ENCODE data around the gene MYPN.
"Not testable (repeated sequence)": the region's sequence is repeated elsewhere in the genome, so short reads cannot be mapped to it uniquely, and the experiment has no call there.

Gene MYPN

GRCh38 chr10:68171539-68172080, 62.3 kb downstream of the MYPN start:
- no peak for DNase-seq (ENCODE audit: low read depth)

DNA sequence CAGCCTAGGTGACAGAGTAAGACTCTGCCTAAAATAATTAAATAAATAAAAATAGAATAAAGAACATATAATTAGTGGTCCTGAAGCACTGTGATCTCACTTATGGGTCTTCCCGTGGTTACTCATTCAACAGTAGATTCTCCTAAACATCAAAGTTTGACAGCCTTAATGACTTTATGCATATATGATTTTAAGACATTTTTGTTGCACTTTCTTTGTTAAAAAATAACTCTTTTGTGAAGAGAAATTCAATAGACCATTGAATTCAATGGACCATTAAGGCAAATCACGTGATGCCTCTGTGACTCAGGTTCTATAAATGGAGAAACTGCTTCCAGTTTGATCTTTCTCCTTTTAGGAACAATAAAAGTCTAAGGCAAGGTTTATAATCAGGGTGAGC, 63.0 kb downstream of the MYPN start:
- no peak for DNase-seq (ENCODE audit: low read depth)

DNA sequence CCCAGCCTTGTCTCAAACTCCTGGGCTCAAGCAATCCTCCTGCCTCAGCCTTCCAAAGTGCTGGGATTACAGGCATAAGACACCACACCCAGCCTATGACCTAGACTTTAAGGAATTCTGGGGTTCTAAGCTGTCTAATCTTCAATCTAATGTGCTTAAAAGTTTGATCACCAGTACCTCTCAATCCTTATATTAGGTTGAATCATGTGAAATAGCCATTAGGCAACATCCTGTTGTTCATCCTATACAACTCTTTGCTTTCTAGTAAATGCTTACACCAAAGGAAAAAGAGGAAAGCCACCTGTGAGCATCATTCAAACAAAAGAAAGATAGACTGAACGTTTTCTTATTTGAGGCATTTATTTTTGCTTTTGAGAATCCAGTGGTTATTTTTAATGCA, 66.7 kb downstream of the MYPN start:
- no peak for DNase-seq (ENCODE audit: low read depth)

DNA sequence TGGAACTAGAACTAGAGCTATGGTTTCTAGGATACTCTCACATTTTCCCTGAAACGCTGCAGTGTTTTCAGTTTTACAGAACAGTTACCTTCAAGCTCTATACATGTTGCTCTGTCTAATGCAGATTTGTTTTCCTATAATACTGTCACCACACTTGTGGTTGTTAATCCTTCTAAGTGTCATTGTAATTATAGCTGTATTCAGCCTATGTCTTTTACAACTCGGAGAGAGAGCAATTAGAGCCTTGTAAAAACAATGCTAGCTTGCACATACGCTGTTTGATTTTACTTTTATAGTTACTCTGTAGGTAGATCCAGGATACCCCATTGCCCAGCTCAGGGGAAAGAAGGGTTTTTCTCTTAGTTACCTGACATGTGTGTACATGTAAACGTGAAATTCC, 67.5 kb downstream of the MYPN start:
- DNase-seq (ENCODE audit: low read depth), result no peak

DNA sequence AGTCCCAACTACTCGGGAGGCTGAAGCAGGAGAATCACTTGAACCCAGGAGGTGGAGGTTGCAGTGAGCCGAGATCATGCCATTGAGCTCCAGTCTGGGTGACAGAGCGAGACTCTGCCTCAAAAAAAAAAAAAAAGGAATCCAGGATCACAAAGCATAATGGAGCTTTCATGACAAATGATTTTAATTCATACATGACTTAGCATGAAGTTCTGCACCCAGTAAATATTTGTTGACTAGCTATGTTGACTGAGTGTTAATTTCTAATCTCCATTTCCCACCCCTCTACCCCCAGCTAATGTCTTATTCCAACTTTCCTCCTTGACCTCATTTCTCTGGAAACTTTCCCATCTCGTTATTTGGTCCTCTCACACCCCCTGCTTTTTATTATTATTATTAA, 69.3 kb downstream of the MYPN start:
- no peak for DNase-seq (ENCODE audit: low read depth)

DNA sequence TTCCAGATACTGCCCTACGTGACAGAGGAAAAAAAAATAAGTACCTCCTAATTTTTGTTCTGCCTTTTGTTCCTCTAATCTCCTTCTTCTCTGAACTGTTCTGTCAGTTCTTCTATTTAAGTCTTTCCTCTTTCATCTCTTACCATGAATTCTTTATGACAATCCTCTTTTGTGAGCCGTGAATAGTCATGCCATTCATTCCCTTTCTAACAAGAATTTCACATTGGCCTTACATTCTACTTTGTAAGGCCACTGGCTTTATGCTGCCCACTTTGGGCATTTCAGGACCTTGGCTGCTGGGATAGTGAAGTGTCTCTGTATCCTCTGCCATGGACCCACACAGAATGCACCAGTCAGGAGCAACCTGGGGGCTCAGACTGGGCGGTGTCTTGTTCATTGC, 69.7 kb downstream of the MYPN start:
- no peak for DNase-seq (ENCODE audit: low read depth)

- DNase-seq (ENCODE audit: low read depth), result no peak
These were observed 71.2 kb downstream of the MYPN start for GRCh38 chr10:68180490-68180889.

DNA sequence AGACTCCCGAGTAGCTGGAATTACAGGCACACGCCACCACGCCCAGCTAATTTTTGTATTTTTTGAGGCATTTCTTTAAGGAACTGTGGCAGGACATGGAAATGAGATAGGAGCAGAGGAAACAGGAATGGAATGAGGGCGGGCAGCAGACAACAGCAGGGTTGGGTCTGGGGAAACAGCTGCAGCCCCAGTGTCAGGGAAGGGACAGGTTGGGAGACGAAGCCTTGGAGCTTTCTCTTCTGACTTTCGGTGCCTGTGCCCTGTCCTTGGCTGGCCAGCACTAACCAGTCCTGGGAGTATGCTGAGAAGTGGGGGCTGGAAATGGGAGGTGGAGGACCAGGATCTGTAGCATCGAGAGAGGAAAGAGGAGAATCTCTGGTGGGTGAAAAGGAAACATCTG, 75.3 kb downstream of the MYPN start:
- DNase-seq (ENCODE audit: low read depth), result no peak

GRCh38 chr10:68185085-68185484, 75.8 kb downstream of the MYPN start:
- no peak for DNase-seq (ENCODE audit: low read depth)

DNA sequence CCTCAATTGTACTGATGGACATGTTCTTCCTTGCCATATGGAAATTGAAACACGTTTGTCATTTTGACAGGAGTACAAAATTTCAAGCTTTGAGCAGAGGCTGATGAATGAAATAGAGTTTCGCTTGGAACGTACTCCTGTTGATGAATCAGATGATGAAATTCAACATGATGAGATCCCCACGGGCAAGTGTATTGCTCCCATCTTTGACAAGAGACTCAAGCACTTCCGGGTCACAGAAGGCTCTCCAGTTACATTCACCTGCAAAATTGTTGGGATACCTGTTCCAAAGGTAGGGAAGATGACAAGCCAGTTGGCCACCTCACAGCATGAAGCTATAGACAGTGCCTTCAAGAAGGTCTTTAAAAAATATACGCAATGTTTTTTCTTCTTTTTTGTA, 79.5 kb downstream of the MYPN start:
- no peak for DNase-seq (ENCODE audit: low read depth)

- no peak for DNase-seq (ENCODE audit: low read depth)
These were observed 82.8 kb downstream of the MYPN start for GRCh38 chr10:68192113-68192512.

DNA sequence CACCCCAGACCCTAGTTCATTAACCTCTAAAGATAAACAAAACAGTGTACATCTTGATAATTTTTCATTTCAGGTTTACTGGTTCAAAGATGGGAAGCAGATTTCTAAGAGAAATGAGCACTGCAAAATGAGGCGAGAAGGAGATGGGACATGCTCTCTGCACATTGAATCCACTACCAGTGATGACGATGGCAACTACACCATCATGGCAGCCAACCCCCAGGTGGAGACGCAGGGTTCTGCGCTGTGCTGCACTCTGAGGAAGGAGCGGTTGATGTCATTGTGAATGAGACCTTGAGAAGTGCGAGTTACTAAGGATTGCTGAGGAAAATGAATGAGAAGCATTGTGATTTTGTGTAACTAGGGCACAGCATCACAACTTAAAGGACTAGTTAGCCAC, 85.0 kb downstream of the MYPN start:
- no peak for DNase-seq (ENCODE audit: low read depth)

GRCh38 chr10:68195776-68196175, 86.5 kb downstream of the MYPN start:
- DNase-seq (ENCODE audit: low read depth), result not testable (repeated sequence)

- DNase-seq (ENCODE audit: low read depth), result no peak
These were observed 87.4 kb downstream of the MYPN start for GRCh38 chr10:68196701-68197100.

DNA sequence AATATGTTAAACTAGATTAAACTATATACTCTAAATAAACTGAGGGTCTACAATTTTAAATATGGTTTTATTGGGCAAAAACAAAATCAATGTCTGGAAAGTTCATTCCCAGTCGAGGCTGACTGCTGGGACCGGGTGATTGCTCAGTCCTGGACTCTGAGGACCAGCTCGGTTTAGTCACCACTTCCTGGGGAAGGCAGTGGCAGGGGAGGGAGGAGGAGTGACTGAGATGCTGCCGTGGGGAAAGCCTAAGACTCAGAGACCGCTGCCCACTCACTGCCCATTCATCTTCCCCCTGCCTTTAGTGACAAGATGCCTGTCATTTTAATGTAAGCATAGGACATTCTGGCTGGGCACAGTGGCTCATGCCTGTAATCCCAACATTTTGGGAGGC, 93.7 kb downstream of the MYPN start:
- peak; percentile 27 for DNase-seq (ENCODE audit: low read depth)

DNA sequence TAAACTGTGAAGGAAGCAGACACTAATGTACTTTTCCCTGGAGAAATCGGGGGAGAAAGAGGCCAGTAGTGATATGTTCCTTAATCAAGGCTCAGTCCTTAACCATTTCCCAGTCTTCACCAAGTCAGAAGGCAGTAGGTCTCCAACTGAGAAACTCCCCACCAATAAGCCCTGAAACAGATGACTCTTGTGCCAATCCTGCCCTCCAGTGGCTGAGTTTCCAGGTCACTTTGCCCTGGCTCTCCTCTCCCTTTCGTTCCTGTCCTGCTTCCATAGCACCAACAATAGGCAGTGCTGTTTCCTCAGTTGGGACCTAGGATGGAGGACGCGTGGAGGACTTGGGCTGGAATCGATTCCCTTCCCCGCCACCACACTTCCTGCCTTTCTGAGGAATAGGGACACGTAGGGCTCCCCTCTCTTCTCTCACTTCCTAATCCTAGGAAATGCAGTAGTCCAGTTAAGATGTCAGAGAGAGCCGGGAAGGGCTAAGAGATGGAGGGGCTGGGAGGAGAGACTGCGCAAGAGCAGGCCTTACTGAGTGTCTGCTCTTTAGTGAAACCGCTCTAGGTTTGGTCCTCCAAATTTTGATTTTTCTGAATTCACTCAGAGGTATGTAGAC, 99.2 kb downstream of the MYPN start:
- DNase-seq (ENCODE audit: low read depth), result peak; percentile 28

GRCh38 chr10:68211669-68212068, 102.4 kb downstream of the MYPN start:
- DNase-seq (ENCODE audit: low read depth), result no peak

DNA sequence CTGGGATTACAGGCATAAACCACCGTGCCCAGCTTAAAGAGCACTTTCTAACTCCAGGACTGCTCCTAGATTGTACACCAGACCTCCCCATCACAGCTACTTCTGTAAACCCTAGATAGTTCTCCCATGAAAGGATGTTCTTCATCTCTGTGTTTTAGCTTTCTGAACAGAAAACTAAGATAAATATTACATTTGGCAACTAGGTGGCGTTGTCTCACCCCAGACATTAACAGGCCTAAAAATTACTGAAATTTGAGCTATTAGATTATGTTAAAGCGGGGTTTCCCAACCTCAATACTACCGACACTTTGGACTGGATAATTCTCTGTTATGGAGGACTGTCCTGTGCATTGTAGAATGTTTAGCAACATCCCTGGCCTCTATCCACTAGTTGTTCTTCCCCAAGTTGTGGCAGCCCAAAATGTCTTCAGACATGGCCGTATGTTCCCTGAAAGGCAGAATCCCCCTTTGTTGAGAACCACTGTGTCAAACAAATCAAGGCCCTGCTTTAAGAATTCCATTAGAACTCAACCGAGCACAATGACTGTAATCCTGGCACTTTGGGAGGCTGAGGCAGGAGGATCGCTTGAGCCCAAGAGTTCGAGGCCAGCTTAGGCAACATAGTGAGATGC, 103.5 kb downstream of the MYPN start:
- DNase-seq (ENCODE audit: low read depth), result peak; percentile 11

GRCh38 chr10:68218786-68219185, 109.5 kb downstream of the MYPN start:
- DNase-seq (ENCODE audit: low read depth), result no peak

DNA sequence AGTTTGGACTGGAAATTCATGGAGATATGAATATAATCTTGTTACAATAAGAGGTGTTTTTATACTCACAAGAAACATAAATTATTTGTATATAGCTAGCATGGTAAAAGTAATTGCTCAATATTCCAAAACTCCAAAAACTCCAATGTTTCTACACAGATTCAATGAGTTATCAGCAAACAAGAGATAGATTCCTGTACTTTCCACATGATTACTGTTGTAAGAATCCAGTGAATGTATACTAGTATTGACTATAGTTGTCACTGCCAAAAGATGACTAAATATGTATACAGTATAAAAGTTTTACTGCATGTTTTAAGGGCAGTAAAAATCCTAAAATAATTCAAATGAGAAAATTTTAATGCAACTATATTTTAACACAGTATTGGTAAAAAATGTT, 111.9 kb downstream of the MYPN start:
- DNase-seq (ENCODE audit: low read depth), result no peak

GRCh38 chr10:68222391-68222790, 113.1 kb downstream of the MYPN start:
- no peak for DNase-seq (ENCODE audit: low read depth)

DNA sequence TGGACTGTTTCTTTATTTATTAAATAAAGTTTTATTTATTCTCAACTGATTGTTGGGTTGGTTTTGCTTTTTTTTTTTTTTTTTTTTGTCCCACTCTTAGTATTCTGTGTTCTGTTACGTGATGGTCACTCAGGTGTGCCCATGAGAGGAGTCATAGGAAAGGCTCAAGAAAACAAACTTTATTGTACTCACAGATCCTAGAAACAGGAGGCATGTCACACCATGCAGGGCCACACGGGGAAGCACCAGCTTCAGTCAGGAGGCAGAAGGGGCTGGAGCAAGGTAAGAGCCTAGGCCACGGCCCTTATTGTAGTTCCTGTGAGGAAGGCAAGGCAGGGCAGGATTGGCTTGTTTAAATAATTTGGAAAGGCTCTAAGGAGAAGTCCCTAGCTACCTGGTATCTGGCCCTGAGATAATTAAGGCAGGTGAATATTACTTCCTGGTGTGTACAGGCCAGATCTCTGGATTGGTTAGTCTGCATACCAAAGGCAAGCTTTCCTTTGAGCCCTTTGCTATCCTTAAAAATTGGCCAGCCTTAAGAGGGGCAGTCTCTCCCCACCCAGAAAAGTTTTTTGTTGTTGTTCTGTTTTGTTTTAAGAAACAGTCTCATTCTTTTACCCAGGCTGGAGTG, 114.4 kb downstream of the MYPN start:
- no peak for DNase-seq (ENCODE audit: low read depth)

GRCh38 chr10:68224810-68225209, 115.5 kb downstream of the MYPN start:
- no peak for DNase-seq (ENCODE audit: low read depth)

DNA sequence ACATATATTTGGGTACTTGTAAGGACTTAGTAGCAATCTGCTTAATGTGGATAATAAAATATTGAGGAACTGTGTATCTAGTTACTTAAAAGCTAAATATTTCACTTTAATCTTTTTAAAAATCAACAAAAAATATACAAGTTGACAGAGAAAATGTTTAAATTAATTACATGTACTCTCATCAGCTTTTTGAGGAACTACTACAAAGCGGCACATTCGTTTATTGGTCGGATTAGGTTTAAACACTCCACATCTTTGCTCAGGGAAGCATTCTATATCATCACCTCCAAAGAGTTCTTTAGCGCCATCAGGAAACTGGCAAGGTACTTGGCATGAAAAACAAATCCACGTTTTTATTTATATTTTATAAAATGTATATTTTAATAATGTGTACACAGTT, 121.0 kb downstream of the MYPN start:
- DNase-seq (ENCODE audit: low read depth), result no peak

Measured in GM04503 (cell line).